Stimulated activated effector memory CD8-positive, alpha-beta T cell treated with anti-CD3 and anti-CD28 coated beads, Interleukin-12 subunit alpha, Interleukin-12 subunit beta, amount 100 ng/mL, for 72 hours (primary cell): ENCODE measurements around the gene SYNPR.

ENCODE experiments used
- ATAC-seq: fragments of 150-1000 bp; cut with Tn5 transposase; 2 replicates; pipeline ENCODE4 v1.10.0; 2021
- DNase-seq, 2 donors: peaks; one replicate each; pipeline ENCODE4 v3.0.0; 2021 to 2022; ENCODE audit warnings: low spot score in 2 of 2
- H3K27ac Mint-ChIP-seq: one replicate; pipeline ENCODE4 v1.8.0; 2022; ENCODE audit warnings: mild to moderate bottlenecking, mixed read lengths
- H3K36me3 Mint-ChIP-seq: one replicate; pipeline ENCODE4 v1.8.0; 2022; ENCODE audit warnings: mild to moderate bottlenecking, mixed read lengths
- H3K4me1 Mint-ChIP-seq: one replicate; pipeline ENCODE4 v1.8.0; 2022; ENCODE audit warnings: mixed read lengths
- H3K4me3 Mint-ChIP-seq: one replicate; pipeline ENCODE4 v1.8.0; 2022; ENCODE audit warnings: mild to moderate bottlenecking, mixed read lengths
- H3K9me3 Mint-ChIP-seq: one replicate; pipeline ENCODE4 v1.8.0; 2022; ENCODE audit warnings: mixed read lengths

SYNPR gene

DNA sequence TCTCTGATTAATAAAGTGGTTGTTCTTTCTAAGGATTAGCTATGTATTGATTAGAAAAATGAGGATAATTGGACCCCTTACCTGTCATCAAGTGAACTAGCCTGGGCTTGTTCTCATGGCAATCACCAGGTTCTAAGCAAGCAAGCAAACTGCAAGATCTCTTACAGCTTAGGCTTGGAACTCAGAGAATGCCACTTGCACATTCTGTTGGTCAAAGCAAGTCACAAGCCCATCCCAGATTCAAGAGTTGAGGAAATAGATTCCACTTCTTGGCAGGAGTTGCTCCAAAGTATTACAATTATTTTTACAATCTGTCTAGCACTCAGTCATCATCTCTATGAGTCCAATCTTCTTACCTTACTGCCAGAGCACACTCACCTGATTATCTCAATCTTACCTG is 180.3 kb downstream of the SYNPR start:
- no peak overlapping the region for H3K4me3 Mint-ChIP-seq
- no peak for ATAC-seq

DNA sequence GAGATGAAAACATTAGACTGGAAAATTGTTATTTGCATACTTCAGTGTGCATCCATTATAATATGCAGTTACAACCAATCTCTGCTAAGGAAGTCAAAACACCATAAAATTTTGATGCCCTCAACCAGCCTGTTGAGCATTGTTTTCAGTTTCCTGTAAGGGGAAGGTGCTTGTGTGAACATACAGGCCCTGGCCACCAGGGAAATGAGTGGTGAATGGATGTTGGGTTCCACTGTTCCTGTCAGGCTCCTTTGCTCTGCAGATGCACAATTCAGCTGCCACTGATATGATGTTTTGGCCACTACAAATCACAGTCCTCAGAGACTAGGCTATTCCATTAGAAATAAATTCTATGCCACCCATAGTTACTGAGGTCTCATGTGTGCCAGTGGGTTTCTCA is 184.6 kb downstream of the SYNPR start:
- no peaks in the 10 kb centered on the region for H3K36me3 Mint-ChIP-seq
- peaks cover 9% of the 10 kb centered on the region for H3K9me3 Mint-ChIP-seq
- H3K4me3 Mint-ChIP-seq: no peak overlapping the region
- ATAC-seq (no peak), DNase-seq (no peak)
- no peak overlapping the region for H3K27ac Mint-ChIP-seq
- no peaks in the 10 kb centered on the region for H3K4me1 Mint-ChIP-seq

More for the DNA sequence above, 180.3 kb downstream of the SYNPR start:
- Mint-ChIP-seq H3K27ac (no peak overlapping the region), H3K4me1 (no peaks in the 10 kb centered on the region), H3K9me3 (no peaks in the 10 kb centered on the region), H3K36me3 (no peaks in the 10 kb centered on the region)
- no peak for DNase-seq

DNA sequence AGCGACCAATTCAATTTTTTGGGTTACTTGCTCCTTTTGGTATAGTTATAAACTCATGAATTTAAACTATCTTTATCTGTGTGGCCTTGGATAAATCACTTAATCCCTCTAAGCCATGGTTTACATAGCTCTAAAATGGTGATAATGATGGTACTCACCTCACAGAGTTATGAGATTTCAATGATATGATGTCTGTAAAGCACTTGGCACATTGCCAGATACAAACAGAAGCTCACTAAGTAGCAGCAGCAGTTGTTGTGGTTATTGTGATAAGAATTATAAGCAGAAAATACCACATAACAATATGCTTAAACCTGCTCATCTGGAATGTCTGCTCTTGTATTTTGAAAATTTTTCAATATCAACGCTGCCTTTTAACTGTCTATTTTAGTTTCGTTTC is 189.3 kb downstream of the SYNPR start:
- Mint-ChIP-seq H3K36me3 (no peaks in the 10 kb centered on the region), H3K4me1 (no peaks in the 10 kb centered on the region), H3K27ac (no peak overlapping the region), H3K9me3 (peaks cover 9% of the 10 kb centered on the region), H3K4me3 (no peak overlapping the region)
- DNase-seq: no peak
- no peak for ATAC-seq

DNA sequence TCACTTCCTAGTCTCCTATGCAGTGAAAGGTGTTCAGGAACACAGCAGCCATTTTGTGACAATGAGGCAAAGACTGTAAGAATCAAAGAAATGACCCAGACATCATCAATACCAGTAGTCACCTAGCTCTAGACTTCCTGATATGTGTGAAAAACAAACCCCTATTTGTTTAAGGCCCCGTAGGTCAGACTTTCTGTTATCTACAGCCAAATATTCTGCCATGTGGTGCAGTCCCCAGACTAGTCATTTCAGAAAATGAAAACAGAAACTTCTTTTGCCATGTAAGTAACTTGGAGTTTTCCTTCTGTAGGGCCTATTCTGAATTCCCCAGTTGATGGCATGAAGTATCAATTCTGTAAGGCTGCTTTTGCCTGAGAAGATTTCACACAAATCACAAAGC is 192.6 kb downstream of the SYNPR start:
- no peak overlapping the region for H3K4me3 Mint-ChIP-seq
- H3K27ac Mint-ChIP-seq: no peak overlapping the region
- DNase-seq (no peak), ATAC-seq (no peak)
- no peaks in the 10 kb centered on the region for H3K4me1 Mint-ChIP-seq
- peaks cover 12% of the 10 kb centered on the region for H3K9me3 Mint-ChIP-seq
- H3K36me3 Mint-ChIP-seq: no peaks in the 10 kb centered on the region

DNA sequence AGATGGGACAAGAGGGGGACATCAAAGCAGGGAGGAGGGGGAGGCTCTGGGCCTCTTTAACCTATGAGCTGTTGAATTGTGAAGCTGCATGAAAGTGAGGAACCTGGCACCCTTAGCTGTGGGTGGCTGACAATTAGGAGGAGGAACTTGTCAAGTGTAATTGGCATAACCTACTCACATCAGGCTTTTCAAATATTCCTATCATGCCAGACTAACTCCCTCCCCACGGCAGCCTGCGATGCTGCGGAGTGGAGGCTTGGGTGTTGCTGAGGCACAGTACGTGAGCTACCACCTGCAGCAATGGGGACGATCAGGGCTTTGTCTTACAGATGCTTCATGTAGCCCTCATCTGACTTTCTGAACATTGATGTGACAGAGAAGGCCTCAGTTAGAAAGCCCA is 193.7 kb downstream of the SYNPR start:
- H3K4me1 Mint-ChIP-seq: no peaks in the 10 kb centered on the region
- H3K27ac Mint-ChIP-seq: no peak overlapping the region
- peaks cover 7% of the 10 kb centered on the region for H3K9me3 Mint-ChIP-seq
- H3K36me3 Mint-ChIP-seq: no peaks in the 10 kb centered on the region
- ATAC-seq (no peak), DNase-seq (no peak)
- no peak overlapping the region for H3K4me3 Mint-ChIP-seq

DNA sequence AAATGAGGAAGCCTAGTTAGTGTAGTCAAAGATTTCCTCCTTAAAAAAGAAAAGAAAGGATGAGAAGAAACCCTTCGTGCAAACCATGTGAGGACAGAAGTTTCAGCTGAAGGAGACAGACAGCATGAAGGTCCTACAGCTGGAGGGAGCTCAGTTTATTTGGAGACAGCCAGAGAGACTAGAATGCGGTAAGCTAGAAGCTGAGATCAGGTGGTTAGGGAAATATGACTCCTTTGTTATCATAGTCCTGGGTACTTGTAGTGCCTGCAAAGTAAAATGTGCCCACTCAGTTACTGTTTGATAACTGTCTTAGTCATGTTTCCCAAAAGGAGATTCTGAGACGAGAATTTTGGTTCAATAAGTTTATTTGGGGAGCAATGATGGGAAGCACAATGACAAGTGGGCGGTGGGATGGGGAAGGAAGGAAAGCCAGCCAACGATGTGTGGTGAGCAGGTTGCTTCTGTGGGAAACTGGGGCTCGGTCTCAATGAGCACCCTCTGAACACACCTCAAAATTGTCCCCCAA is 195.6 kb downstream of the SYNPR start:
- Mint-ChIP-seq H3K4me1 (no peaks in the 10 kb centered on the region), H3K27ac (no peak overlapping the region), H3K9me3 (peaks cover 7% of the 10 kb centered on the region), H3K4me3 (no peak overlapping the region), H3K36me3 (no peaks in the 10 kb centered on the region)
- DNase-seq: no peak
- no peak for ATAC-seq

DNA sequence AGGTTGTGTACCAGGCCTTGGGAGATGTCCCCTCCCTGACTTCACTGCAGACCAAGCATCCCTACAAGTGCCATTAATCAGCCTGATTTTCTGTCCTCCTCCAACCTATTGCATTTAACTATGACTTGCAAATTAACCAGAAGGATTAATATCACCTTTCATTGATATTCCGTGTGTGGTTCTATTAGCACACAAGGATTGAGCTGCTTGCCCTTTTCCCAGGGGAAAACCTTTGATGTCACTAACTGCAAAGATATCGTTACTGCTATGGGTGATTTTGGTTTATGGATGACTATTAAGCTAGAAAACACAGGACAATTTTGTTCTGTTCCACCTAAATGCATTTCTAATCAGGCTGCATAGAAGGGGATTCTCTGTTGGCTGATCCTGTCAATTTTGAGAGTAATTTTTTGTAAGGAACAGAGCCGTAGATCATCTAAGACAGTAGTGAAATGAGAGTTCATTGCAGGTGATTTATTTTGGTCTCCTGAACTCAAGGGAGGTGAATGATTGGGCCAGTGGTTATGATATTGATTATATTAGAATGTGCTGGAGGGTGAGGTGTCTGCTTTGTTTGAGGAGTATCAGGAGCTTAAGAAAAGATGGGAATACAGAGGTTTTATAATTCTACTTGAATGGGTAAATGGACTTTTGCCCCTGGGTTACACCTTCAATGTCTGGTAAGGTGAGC is 196.9 kb downstream of the SYNPR start:
- Mint-ChIP-seq H3K4me1 (no peaks in the 10 kb centered on the region), H3K27ac (no peak overlapping the region), H3K9me3 (peaks cover 7% of the 10 kb centered on the region), H3K4me3 (no peak overlapping the region), H3K36me3 (no peaks in the 10 kb centered on the region)
- ATAC-seq: no peak
- no peak for DNase-seq

DNA sequence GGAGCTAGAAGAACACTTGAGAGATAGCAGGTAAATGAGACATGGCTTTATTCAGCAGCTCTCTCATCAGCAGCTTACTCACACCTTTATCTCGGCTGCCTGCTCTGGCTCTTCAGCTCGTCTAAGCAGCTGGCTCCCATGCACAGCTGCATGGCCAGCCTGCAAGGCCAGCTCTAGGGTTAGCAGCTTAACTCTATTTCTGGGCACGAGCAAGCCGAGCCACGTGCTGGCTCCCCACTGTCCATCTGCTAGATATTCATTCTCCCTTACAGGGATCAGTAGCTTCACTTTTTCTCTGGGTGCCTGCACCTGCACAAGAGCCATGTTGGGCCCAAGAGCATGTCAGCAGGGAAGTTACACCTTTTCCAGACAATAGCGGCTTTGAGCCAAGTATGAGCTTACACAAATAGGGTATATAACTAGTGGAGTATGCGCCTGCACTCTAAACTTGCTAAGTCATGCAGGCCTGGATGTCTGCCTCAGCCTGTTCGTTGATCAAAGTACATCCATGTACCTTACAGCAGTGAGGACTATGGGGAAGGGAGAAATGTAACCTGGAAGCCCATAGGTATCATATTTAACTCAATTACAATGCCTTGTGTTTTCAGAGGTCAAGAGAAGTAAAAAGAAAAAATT is 199.5 kb downstream of the SYNPR start:
- ATAC-seq (no peak), DNase-seq (no peak)
- Mint-ChIP-seq H3K27ac (no peak overlapping the region), H3K36me3 (no peaks in the 10 kb centered on the region), H3K4me3 (no peak overlapping the region), H3K4me1 (no peaks in the 10 kb centered on the region), H3K9me3 (peaks cover 10% of the 10 kb centered on the region)

DNA sequence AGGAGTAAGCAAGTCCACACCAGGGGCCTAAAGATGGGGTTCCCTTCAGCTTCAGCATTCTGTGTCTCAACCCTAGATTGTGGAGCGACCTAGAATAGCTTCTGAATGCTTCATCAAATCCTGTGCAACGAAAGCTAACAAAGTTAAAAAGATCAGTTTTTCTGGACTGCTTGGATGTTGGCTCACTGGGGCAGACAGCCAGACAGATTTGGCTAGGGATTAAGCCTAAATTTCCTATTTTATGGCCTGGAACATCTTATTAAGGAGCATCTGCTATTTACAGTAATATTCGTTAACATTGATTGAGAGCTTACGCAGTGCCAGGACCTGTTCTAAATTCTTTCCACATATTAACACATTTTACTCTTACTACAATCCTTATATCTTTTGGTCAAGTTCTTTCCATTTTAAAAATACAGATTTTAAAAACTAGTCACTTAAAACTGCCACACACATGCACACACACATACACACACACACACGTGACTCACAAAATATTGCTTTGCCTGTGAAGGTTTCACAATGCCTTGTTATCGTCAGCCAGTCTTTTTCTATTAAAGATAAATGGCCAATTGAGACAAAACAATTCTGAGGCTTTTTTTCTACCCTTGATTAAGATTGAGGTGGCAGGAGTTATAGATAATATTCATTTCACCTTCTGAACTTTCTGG is 201.0 kb downstream of the SYNPR start:
- ATAC-seq: no peak
- H3K36me3 Mint-ChIP-seq: no peaks in the 10 kb centered on the region
- H3K9me3 Mint-ChIP-seq: peaks cover 6% of the 10 kb centered on the region
- H3K27ac Mint-ChIP-seq: no peak overlapping the region
- H3K4me1 Mint-ChIP-seq: no peaks in the 10 kb centered on the region
- no peak overlapping the region for H3K4me3 Mint-ChIP-seq
- DNase-seq: no peak

DNA sequence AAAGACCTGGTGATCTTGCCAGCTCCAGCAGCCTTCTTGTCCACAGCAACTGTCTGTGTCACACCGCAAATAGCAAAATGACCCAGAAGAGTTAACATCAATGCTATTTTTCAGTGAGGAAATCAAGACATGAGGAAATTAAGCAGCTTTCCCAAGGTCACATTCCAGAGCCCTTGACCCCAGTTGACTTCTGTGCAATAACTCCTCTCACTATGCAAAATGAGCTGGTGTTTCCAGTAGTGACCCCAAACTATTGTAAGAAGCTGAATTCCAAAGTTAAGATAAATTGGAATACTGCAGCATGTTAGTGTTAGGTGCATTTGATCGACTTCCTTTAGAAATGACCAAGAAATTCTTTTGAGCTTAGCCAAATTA is 201.5 kb downstream of the SYNPR start:
- no peak overlapping the region for H3K27ac Mint-ChIP-seq
- no peaks in the 10 kb centered on the region for H3K4me1 Mint-ChIP-seq
- H3K36me3 Mint-ChIP-seq: no peaks in the 10 kb centered on the region
- H3K9me3 Mint-ChIP-seq: peaks cover 6% of the 10 kb centered on the region
- no peak overlapping the region for H3K4me3 Mint-ChIP-seq
- DNase-seq: no peak
- no peak for ATAC-seq

DNA sequence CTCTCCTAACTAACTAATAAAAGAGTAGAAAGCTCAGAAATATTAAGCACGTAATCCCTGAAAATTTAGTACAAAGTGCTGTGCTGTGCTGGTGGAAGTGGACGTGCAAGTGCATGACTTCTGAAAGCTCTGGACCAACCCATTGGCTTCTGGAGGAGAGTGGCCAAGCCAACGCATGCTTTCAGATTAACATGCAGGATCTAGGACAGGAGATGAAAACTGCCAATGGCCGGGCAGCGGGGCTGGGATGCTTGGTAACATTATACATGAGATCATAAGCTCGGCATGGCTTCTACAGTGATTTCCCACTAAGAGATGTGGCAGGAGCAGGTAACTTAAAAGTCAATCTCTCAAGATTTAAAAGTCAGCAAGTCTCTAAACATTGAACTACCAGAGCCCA is 203.5 kb downstream of the SYNPR start:
- no peak for ATAC-seq
- Mint-ChIP-seq H3K27ac (no peak overlapping the region), H3K4me3 (no peak overlapping the region), H3K9me3 (peaks cover 5% of the 10 kb centered on the region), H3K36me3 (no peaks in the 10 kb centered on the region), H3K4me1 (no peaks in the 10 kb centered on the region)
- no peak for DNase-seq

DNA sequence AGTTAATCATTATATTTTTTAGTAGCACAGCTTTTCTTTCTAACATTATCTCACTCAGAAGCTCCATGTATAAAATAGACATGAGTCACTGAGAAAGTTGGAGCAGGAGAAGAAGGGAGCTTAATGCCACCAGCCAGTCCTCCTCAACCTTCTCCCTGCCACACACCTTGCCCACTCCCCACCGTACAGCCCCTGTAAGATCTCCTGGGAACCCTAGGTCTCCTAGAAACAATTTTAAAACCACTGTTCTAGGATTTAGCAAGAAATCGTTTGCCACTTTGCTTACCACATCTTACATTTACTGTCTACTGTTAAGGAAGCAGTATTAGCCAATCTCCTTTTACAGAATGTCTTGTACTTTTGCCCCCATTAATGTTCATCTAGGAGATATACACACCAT is 204.2 kb downstream of the SYNPR start:
- H3K4me3 Mint-ChIP-seq: no peak overlapping the region
- H3K27ac Mint-ChIP-seq: no peak overlapping the region
- DNase-seq: no peak
- H3K36me3 Mint-ChIP-seq: no peaks in the 10 kb centered on the region
- no peaks in the 10 kb centered on the region for H3K4me1 Mint-ChIP-seq
- H3K9me3 Mint-ChIP-seq: peaks cover 5% of the 10 kb centered on the region
- no peak for ATAC-seq

DNA sequence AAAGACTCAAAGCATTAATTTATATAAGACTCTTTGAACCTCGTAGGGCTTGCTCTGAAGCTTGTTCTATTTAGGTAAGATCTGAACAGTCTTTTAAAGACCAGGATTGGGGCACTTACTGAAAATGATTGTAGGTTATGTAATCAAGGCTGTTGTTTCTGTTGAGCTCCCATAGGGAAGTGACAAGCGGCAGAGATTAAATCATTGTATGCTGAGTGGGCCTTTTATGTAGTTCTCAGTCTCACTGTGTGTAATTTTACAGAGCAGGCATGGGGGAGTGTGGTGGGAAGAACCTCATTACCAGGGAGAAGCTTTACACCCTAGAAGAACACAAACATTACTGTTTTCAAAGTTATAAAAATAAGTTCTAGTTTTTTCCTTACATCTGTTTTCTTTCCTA is 214.4 kb downstream of the SYNPR start:
- ATAC-seq: no peak
- Mint-ChIP-seq H3K9me3 (peaks cover 9% of the 10 kb centered on the region), H3K27ac (no peak overlapping the region), H3K36me3 (no peaks in the 10 kb centered on the region), H3K4me3 (no peak overlapping the region), H3K4me1 (no peaks in the 10 kb centered on the region)
- DNase-seq: no peak

DNA sequence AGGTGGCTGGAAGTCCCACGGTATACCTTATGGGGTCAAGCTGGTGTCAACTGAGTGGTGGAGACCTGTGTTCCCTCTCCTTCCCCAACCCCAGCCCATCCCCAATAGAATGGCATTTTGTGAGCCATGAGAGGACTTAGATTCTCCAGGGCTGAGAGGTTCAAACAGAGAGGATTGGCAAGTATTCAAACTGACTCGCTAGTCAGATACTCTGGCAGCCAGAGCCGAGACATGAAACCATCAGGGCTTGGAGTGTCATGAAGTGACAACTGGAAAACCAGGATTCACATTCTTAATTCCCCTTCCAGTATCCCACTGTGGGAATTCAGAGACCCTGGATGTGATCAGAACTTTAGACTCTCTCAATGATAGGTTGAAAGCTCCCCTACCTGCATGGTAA is 215.0 kb downstream of the SYNPR start:
- H3K36me3 Mint-ChIP-seq: no peaks in the 10 kb centered on the region
- DNase-seq: no peak
- H3K9me3 Mint-ChIP-seq: peaks cover 9% of the 10 kb centered on the region
- ATAC-seq: no peak
- H3K4me3 Mint-ChIP-seq: no peak overlapping the region
- H3K27ac Mint-ChIP-seq: no peak overlapping the region
- no peaks in the 10 kb centered on the region for H3K4me1 Mint-ChIP-seq

DNA sequence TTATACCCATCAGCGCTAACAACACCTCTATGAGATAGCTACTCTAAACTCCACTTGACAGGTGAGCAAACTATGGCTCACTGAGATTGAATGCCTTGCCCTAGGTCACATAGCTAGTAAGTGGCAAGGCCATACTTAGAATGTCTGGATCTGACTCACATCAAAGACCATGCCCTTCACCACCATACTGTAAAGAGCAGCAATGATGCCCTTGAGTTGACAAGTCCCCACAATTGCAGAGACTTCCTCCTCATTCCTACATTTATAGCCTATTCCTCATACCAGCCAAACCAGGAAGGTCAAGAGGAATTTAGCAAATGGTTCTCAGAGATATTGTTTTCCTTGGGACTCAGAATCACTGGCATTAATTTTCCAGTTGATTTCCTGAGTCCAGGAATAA is 216.5 kb downstream of the SYNPR start:
- H3K9me3 Mint-ChIP-seq: peaks cover 12% of the 10 kb centered on the region
- no peak for ATAC-seq
- no peaks in the 10 kb centered on the region for H3K36me3 Mint-ChIP-seq
- no peak overlapping the region for H3K27ac Mint-ChIP-seq
- H3K4me1 Mint-ChIP-seq: no peaks in the 10 kb centered on the region
- no peak for DNase-seq
- no peak overlapping the region for H3K4me3 Mint-ChIP-seq

DNA sequence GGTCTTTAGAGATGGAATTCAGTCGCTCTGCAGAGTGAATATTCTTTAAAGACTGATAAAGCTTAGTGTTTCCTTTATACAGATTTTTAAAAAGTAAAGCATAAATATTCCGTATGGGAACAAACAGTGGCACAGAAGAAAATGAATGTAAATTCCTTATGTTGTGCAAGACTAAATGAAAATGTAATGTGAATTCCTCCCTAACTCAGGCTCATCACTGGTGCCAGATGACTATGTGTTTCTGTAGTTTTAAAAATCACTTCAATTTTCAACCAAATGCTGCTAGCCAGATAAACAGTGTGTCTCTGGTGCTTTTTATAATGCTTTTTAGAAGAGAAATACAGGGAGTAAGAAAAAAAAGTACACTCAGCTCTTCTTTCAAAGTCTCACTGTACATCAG is 219.5 kb downstream of the SYNPR start:
- peaks cover 5% of the 10 kb centered on the region for H3K9me3 Mint-ChIP-seq
- no peak overlapping the region for H3K27ac Mint-ChIP-seq
- DNase-seq: no peak
- no peaks in the 10 kb centered on the region for H3K4me1 Mint-ChIP-seq
- no peak for ATAC-seq
- no peak overlapping the region for H3K4me3 Mint-ChIP-seq
- H3K36me3 Mint-ChIP-seq: no peaks in the 10 kb centered on the region
